ENCODE measurements around the gene PARD6G.

DNA sequence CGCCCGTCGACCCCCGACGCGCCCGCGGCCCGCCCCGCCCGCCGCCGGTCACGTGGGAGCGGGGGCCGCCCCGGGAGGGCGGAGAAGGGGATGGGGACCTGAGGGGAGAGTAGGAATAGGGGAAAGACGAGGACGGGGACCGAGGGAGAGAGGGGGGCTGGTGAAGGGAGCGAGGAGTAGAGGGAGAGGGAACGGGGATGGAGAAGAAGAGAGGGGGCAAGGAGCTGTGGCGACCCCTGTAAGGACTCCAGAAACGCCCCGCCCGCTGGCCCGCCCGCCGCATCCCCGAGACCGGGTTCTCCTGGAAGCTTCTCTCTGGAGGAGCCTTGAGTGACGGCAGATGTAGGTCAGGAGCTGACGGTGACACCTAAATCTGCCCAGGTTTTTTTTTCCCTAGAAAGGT, 137.6 kb downstream of the PARD6G start:
- TF ChIP-seq, protein P1, sequence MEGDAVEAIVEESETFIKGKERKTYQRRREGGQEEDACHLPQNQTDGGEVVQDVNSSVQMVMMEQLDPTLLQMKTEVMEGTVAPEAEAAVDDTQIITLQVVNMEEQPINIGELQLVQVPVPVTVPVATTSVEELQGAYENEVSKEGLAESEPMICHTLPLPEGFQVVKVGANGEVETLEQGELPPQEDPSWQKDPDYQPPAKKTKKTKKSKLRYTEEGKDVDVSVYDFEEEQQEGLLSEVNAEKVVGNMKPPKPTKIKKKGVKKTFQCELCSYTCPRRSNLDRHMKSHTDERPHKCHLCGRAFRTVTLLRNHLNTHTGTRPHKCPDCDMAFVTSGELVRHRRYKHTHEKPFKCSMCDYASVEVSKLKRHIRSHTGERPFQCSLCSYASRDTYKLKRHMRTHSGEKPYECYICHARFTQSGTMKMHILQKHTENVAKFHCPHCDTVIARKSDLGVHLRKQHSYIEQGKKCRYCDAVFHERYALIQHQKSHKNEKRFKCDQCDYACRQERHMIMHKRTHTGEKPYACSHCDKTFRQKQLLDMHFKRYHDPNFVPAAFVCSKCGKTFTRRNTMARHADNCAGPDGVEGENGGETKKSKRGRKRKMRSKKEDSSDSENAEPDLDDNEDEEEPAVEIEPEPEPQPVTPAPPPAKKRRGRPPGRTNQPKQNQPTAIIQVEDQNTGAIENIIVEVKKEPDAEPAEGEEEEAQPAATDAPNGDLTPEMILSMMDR (IDR thresholded peaks at IDR 0.05; ENCODE audit: insufficient read depth, low read depth, low read length), result no peak
- TF ChIP-seq EZH2 (IDR thresholded peaks at IDR 0.05; ENCODE audit: insufficient read depth, low read length), result no peak

Data from astrocyte (in vitro differentiated cells and primary cell).